GM20431 (cell line): ENCODE data around the gene OR6Y1.

ENCODE experiments used
- in situ Hi-C: fragments of 300-500 bp; cut with MseI, MboI; formaldehyde crosslinking; loops from one replicate; pipeline ENCODE4 v1.15.0; 2020; ENCODE audit warnings: low sequenced_read_pairs; ENCODE audit not compliant: unreplicated experiment

Gene OR6Y1

DNA sequence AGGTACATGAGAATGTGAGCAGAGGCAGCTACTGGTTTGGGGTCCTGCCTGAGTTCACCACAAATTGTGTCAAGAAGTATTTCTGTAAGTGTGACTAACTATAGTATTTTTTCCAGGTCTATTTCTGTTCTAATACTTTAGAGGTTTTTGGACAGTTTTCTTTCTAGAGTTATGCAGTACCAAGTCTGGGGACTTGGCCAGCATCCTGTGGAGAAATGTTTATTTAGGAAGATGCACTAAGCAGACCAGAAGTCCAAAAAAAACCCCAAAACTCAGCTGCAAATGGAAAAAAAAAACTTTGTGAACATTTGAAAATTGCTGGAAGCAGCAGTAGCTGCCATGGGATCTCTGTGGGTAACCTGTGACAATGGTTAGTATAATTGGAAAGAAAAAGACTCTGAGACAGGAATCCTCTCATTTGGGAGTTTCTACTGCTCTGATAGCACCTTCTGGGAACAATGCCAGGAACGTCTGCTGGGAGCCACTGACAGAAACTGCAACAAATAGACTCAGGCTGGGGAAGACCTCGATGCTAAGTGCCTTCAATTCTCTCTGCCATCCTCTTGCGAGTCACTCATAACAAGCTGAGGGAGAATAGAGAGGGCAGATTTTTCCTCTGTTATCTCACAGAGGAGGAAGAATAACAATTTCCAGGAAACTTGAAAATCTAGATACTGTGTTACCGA lies 44.6 kb downstream of the OR6Y1 start:
- in situ Hi-C loops: loop anchor here (25.0 kb wide), 2 partner anchors 297 to 478 kb away; no protein-coding TSS in a partner anchor

DNA sequence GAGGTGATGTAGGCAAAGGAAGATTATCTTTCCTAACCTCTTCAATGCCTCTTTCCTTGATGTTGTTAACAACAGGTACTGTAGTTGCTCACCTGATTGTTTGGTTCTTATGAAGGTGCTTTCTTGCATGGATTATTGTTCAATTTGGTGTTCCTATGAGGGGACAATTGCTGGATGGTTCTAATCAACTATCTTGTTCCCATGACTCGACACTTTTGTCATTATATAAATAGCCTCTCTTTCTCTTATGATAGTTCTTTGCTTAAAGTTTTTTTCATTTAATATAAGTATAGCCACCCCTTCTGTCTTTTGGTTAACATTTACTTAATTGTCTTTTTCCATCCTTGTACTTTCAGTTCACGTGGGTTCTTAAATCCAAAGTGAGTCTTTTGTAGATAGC lies 46.7 kb downstream of the OR6Y1 start:
- in situ Hi-C loops: loop anchor here (25.0 kb wide), 2 partner anchors 295 to 480 kb away; no protein-coding TSS in a partner anchor

- in situ Hi-C loops: loop anchor here (25.0 kb wide), 2 partner anchors 294 to 481 kb away; no protein-coding TSS in a partner anchor
These were observed 47.7 kb downstream of the OR6Y1 start for GRCh38 chr1:158506369-158506987.

GRCh38 chr1:158496374-158496773 lies 57.8 kb downstream of the OR6Y1 start:
- in situ Hi-C loops: no loop called here

DNA sequence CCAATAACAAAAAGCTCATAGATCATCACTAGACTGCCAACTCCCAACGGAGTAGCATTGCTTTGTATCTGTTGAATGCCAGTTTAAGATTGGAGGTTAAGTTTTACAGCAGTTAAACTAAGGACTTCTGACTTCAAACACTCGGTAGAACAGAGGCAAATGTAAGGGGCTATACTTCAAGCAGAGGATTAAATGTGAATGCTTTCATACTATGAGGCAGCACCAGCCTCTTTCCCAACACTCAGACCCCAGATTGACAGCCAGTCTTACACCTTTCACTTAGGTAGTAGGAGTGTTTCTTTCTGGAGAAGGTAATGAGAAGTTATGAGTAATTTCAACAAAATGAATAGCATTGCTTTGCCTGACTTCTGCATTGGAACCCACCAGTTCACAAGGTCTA lies 59.4 kb downstream of the OR6Y1 start:
- in situ Hi-C loops: no loop called here
